GM12873 (cell line): ENCODE results near the gene TBCD.

Experiments used
- TF ChIP-seq, protein P1 (sequence below): IDR thresholded peaks from 2 replicates; pipeline ENCODE4 v1.5.1; 2012; ENCODE audit warnings: low read depth, mild to moderate bottlenecking, moderate library complexity, low read length, control low read depth; ENCODE audit not compliant: insufficient read depth; ENCODE audit errors: missing control alignments

TBCD gene

DNA sequence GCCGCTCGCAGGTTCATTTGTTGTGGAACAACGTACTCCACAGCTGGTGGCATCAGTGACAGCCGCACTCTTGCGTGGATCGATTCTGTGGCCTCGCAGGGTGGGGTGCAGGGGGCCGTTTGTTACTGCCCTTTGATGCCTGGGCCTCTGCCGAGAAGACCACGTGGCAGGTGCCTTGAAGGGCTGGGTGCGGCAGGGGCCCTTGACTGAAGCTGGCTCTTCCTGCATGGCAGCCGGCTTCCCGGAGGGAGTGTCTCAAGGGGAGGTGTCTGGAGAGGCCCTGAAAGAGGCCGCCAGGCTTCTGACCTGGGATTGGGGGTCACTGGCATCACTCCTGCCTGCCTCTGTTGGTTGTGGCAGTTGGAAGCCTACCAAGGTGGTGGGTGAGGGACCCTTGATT lies 43.8 kb downstream of the TBCD start:
- TF ChIP-seq, protein P1, sequence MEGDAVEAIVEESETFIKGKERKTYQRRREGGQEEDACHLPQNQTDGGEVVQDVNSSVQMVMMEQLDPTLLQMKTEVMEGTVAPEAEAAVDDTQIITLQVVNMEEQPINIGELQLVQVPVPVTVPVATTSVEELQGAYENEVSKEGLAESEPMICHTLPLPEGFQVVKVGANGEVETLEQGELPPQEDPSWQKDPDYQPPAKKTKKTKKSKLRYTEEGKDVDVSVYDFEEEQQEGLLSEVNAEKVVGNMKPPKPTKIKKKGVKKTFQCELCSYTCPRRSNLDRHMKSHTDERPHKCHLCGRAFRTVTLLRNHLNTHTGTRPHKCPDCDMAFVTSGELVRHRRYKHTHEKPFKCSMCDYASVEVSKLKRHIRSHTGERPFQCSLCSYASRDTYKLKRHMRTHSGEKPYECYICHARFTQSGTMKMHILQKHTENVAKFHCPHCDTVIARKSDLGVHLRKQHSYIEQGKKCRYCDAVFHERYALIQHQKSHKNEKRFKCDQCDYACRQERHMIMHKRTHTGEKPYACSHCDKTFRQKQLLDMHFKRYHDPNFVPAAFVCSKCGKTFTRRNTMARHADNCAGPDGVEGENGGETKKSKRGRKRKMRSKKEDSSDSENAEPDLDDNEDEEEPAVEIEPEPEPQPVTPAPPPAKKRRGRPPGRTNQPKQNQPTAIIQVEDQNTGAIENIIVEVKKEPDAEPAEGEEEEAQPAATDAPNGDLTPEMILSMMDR, result no peak

DNA sequence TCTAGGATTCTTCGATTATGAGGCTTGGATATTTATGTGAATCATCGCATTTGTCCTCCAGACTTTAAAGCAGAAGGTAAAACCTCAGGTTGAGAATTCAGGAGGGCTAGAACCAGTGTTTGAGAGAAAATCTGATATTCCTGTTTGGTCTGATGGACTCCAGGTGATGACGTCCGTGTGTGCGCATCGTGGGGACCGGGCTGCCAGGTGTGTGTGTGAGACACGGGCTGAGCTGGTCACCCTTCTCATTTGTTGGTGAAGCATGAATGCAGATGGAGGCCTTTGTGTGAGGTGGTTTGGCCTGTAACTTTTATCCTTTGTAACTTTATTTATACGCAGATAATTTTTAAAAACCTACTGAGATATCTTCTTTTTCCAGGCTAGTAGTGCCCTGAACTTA lies 45.2 kb downstream of the TBCD start:
- TF ChIP-seq, protein P1, result no peak

DNA sequence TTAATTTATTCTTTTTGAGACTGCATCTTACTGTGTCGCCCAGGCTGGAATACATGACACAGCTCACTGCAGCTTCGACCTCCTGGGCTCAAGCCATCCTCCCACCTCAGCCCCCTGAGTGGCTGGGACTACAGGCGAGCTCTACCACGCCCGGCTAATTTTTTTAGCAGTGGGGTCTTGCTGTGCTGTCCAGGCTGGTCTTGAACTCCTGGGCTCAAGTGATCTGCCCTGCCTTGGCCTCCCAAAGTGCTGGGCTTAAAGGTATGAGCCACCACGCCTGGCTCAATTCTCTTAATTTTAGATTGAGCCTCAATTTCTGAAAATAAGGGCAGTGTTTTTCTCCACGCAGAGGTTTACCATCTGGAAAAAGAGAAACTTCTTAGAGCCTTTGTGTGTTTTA lies 46.9 kb downstream of the TBCD start:
- TF ChIP-seq, protein P1, result no peak

DNA sequence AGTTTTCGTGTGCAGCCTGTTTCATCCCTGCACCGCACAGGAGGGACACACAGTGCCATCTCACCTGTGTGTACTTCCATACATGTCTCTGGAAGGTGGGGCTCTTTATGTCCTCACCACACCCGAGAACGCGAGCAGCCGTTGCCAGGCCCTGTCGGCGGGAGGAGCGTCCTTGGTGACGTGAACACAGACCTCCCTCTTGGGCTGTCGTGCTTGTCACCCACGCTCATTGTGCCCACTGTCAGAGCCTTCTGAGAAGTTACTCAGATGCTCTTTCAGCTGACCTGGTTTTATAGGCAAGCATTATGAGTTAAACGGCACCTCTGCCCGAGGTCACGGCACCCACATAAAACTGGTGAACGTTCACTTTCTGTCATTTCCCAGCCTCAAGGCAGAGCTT lies 47.7 kb downstream of the TBCD start:
- TF ChIP-seq, protein P1, result no peak

DNA sequence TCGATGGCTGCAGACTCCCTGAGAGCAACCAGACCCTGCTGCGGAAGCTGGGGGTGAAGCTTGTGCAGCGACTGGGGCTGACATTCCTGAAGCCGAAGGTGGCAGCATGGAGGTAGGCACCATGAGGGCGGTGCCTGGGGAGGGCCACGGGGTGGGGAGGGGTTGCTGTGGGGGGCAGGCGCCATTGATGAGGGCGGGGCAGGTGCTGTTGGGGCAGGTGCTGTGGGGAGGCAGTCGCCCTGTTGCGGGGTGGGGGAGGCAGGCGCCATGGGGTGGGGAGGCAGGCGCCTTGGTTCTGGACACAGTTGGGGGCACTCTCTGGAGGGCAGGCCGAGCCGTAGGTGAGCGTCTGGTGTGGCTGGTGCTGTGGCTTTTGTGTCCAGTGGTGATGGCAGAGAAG lies 49.0 kb downstream of the TBCD start:
- TF ChIP-seq, protein P1, result no peak

DNA sequence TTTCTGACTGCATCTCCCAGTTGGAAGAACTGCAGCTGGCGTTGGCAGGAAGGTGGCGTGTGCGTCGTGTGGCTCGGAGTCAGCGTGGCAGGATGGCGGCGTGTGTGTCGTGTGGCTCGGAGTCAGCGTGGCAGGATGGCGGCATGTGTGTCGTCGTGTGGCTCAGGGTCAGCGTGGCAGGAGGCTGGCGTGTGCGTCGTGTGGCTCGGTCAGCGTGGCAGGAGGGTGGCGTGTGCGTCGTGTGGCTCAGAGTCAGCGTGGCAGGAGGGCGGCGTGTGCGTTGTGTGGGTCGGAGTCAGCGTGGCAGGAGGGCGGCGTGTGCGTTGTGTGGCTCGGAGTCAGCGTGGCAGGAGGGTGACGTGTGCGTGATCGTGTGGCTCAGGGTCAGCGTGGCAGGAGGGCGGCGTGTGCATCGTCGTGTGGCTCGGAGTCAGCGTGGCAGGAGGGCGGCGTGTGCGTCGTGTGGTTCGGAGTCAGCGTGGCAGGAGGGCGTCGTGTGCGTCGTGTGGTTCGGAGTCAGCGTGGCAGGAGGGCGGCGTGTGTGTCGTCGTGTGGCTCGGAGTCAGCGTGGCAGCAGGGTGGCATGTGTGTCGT lies 49.6 kb downstream of the TBCD start:
- TF ChIP-seq, protein P1, result no peak

DNA sequence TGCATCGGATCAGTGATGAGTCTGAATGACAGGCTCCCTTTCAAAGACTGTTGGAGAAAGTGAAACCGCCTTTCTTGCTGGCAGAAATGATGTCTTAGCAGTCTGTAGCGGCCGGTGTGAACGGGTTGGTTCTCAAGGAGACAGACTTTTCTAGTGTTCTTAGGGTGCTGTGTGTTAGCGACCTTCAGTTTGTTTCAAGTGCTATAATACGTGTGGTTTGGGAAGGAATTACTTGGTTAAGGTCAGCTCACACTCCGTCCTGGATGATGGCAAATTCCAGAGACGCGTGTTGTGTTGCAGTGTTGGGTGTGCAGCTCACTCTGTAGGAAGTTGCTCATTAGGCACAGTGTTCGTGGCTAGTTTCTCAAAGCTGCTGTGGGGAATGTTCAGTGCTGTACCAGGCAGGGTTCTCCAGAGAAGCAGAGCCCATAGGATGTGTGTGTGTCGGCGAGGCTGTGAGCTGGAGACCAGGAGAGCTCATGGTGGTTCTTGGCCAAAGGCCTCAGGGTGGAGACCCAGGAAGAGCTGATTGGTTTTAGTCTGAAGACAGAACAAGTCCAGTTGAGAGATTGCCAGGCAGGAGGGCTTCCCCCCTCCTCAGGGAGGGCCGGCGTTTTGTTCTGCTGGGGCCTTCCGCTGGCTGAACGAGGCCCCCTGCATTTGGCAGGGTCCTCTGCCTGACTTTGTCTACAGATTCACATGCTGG lies 50.4 kb downstream of the TBCD start:
- TF ChIP-seq, protein P1, result no peak
